Activated T-helper 1 cell treated with Interleukin-2 at 50 U/mL for 16 hours (primary cell): ENCODE data around the gene SNX9.

Source experiments
- DNase-seq: peaks from one replicate; pipeline ENCODE4 v3.0.0-alpha.2; 2020; ENCODE audit warnings: low read depth

SNX9 gene

GRCh38 chr6:157859775-157860504 lies 36.9 kb downstream of the SNX9 start:
- DNase-seq = no peak

GRCh38 chr6:157860505-157860991 lies 37.5 kb downstream of the SNX9 start:
- DNase-seq = no peak

GRCh38 chr6:157861184-157861583 lies 38.1 kb downstream of the SNX9 start:
- DNase-seq = no peak

- no peak for DNase-seq
Measured at GRCh38 chr6:157861814-157862213, 38.8 kb downstream of the SNX9 start.

GRCh38 chr6:157862706-157863105 lies 39.7 kb downstream of the SNX9 start:
- no peak for DNase-seq

- DNase-seq = no peak
Measured at GRCh38 chr6:157864185-157864761, 41.2 kb downstream of the SNX9 start.

- DNase-seq = no peak
Measured at GRCh38 chr6:157865249-157865648, 42.2 kb downstream of the SNX9 start.

- no peak for DNase-seq
Measured at GRCh38 chr6:157867155-157867559, 44.1 kb downstream of the SNX9 start.

GRCh38 chr6:157867981-157868380 lies 44.9 kb downstream of the SNX9 start:
- no peak for DNase-seq

- DNase-seq = no peak
Measured at GRCh38 chr6:157868835-157869234, 45.8 kb downstream of the SNX9 start.

GRCh38 chr6:157869673-157870302 lies 46.7 kb downstream of the SNX9 start:
- DNase-seq = no peak

- peak; percentile 65 for DNase-seq
Measured at GRCh38 chr6:157873735-157874344, 50.8 kb downstream of the SNX9 start.

GRCh38 chr6:157877149-157877548 lies 54.1 kb downstream of the SNX9 start:
- DNase-seq = no peak

- DNase-seq = no peak
Measured at GRCh38 chr6:157877573-157878438, 54.8 kb downstream of the SNX9 start.

- no peak for DNase-seq
Measured at GRCh38 chr6:157879034-157879872, 56.2 kb downstream of the SNX9 start.

GRCh38 chr6:157879873-157880254 lies 56.8 kb downstream of the SNX9 start:
- DNase-seq = no peak

GRCh38 chr6:157880534-157880933 lies 57.5 kb downstream of the SNX9 start:
- no peak for DNase-seq

GRCh38 chr6:157881342-157881741 lies 58.3 kb downstream of the SNX9 start:
- no peak for DNase-seq

GRCh38 chr6:157884756-157885155 lies 61.7 kb downstream of the SNX9 start:
- no peak for DNase-seq

GRCh38 chr6:157885211-157885788 lies 62.3 kb downstream of the SNX9 start:
- no peak for DNase-seq

- no peak for DNase-seq
Measured at GRCh38 chr6:157885876-157886275, 62.8 kb downstream of the SNX9 start.
